Subcutaneous adipose tissue (tissue), 4 donors: ENCODE data around the gene NMNAT3. TPM values are rescaled to one million over a fixed set of nuclear protein-coding genes. Genes with fewer than 3 reads are reported as not detected.

ENCODE experiments used
- CTCF ChIP-seq: fragments of 450-650 bp; IDR thresholded peaks from one replicate; pipeline ENCODE4 v1.5.1; 2016; ENCODE audit warnings: low read depth, mild to moderate bottlenecking, control low read depth, antibody characterized with exemption, moderate library complexity
- total RNA-seq, 4 donors: library from RNA; depleted of rRNA; stranded (reverse); fragments of >200 nt; gene quantifications; one replicate each; pipeline ENCODE4 v1.1.0, GENCODE V29; 2016

The NMNAT3 gene
- total RNA-seq, 4 donors from 2014 or later = 7.8 to 13.4 (median 9.1) TPM

GRCh38 chr3:139705631-139706030, 27.9 kb upstream of the NMNAT3 start:
- no peak for TF ChIP-seq CTCF

DNA sequence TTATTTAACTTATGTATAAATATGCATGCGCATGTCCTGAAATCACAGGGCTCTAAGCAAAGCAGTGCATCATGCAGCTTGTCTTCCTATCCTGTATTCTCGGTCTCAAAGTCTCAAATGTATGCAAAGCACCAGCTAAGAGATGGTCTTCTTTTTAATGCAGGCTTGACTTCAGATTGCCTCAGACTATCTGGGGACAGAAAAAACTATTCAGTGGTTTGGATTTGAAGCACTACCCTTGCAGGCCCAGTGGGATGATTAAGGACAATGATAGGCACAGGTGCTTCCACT, 18.5 kb upstream of the NMNAT3 start:
- no peak for TF ChIP-seq CTCF

- TF ChIP-seq CTCF = no peak
Measured at GRCh38 chr3:139695426-139696313, 17.9 kb upstream of the NMNAT3 start.

- no peak for TF ChIP-seq CTCF
Measured at GRCh38 chr3:139695007-139695406, 17.2 kb upstream of the NMNAT3 start.

- TF ChIP-seq CTCF = no peak
Measured at GRCh38 chr3:139694542-139694941, 16.8 kb upstream of the NMNAT3 start.

- TF ChIP-seq CTCF = no peak
Measured at GRCh38 chr3:139691619-139692018, 13.8 kb upstream of the NMNAT3 start.

GRCh38 chr3:139689708-139690228, 12.0 kb upstream of the NMNAT3 start:
- no peak for TF ChIP-seq CTCF
